ENCODE measurements around the gene RNU6-9.

RNU6-9 gene

GRCh38 chr19:899336-900042, 6.2 kb downstream of the RNU6-9 start:
- no peak for DNase-seq

GRCh38 chr19:900043-900301, 6.7 kb downstream of the RNU6-9 start:
- DNase-seq: no peak

GRCh38 chr19:900302-901111, 7.2 kb downstream of the RNU6-9 start:
- DNase-seq: no peak

GRCh38 chr19:901216-902092, 8.2 kb downstream of the RNU6-9 start:
- no peak for DNase-seq

GRCh38 chr19:902093-902370, 8.7 kb downstream of the RNU6-9 start:
- DNase-seq: no peak

- no peak for DNase-seq
Measured at GRCh38 chr19:902446-903226, 9.4 kb downstream of the RNU6-9 start.

GRCh38 chr19:903266-903797, 10.0 kb downstream of the RNU6-9 start:
- no peak for DNase-seq

- no peak for DNase-seq
Measured at GRCh38 chr19:904545-904944, 11.3 kb downstream of the RNU6-9 start.

- DNase-seq: no peak
Measured at GRCh38 chr19:906480-906879, 13.2 kb downstream of the RNU6-9 start.

GRCh38 chr19:907183-907853, 14.0 kb downstream of the RNU6-9 start:
- DNase-seq: no peak

- DNase-seq: no peak
Measured at GRCh38 chr19:911197-912033, 18.1 kb downstream of the RNU6-9 start.

- DNase-seq: no peak
Measured at GRCh38 chr19:912181-913079, 19.1 kb downstream of the RNU6-9 start.

GRCh38 chr19:913080-913748, 19.9 kb downstream of the RNU6-9 start, which contains the start of gene R3HDM4:
TSS of gene R3HDM4 (minus strand) at chr19:913219. CDS start at chr19:913157, 62 bp downstream.
- peak; percentile 43 for DNase-seq

GRCh38 chr19:916645-917322, 23.5 kb downstream of the RNU6-9 start:
- no peak for DNase-seq

- DNase-seq: no peak
Measured at GRCh38 chr19:917323-918151, 24.3 kb downstream of the RNU6-9 start, which contains the start of gene KISS1R. TSS of gene KISS1R (plus strand) at chr19:917333. CDS start at chr19:917503, 170 bp downstream.

GRCh38 chr19:918152-918437, 24.8 kb downstream of the RNU6-9 start:
- no peak for DNase-seq

GRCh38 chr19:918481-919198, 25.4 kb downstream of the RNU6-9 start:
- DNase-seq: no peak

All from NK-92 treated with Interleukin-12 subunit alpha and Interleukin-12 subunit beta, amount 100 ng/mL, for 24 hours (cell line).